Measurements from ENCODE around the gene OPN3. TPM values are rescaled to one million over a fixed set of nuclear protein-coding genes. Genes with fewer than 3 reads are reported as not detected.
A peak's percentile ranks its signal among the peaks of the same experiment; 100 is the strongest.
"Not testable (repeated sequence)": the region's sequence is repeated elsewhere in the genome, so short reads cannot be mapped to it uniquely, and the experiment has no call there.

Gene OPN3
- total RNA-seq, result 1 to 10 TPM; 5.8 to 7.7 TPM
- long read RNA-seq, partial matches to known transcripts, result 0 of 2 reads
- long read RNA-seq, other reads (novel, unspliced or antisense), result 2 of 2 reads

GRCh38 chr1:241640149-241640866 lies at the start of gene OPN3, which contains the start of gene CHML:
TSS of gene OPN3 (minus strand) at chr1:241640369. CDS start at chr1:241640254, 115 bp downstream.
TSS of gene CHML (minus strand) at chr1:241640369. CDS start at chr1:241635766, 4,603 bp downstream.
- DNase-seq (peak; percentile 95), ATAC-seq (peak; percentile 100)
- intact Hi-C loops (cut with DNase I), result no loop called here

GRCh38 chr1:241688940-241689368 lies 48.8 kb upstream of the OPN3 start:
- peak in 1 of 2 donors; percentile 78 for ATAC-seq
- intact Hi-C loops (cut with DNase I), result no loop called here
- no peak for DNase-seq

- intact Hi-C loops (cut with DNase I), result no loop called here
- ATAC-seq (no peak), DNase-seq (no peak)
Measured at GRCh38 chr1:241684108-241684507, 43.9 kb upstream of the OPN3 start.

- intact Hi-C loops (cut with DNase I), result no loop called here
- ATAC-seq, result no peak
- DNase-seq, result no peak
Measured at GRCh38 chr1:241682921-241683320, 42.8 kb upstream of the OPN3 start.

GRCh38 chr1:241681861-241682448 lies 41.8 kb upstream of the OPN3 start:
- ATAC-seq; DNase-seq; intact Hi-C loops (cut with DNase I): not testable (repeated sequence)

GRCh38 chr1:241679961-241680360 lies 39.8 kb upstream of the OPN3 start:
- intact Hi-C loops (cut with DNase I), result no loop called here
- DNase-seq (no peak), ATAC-seq (no peak)

GRCh38 chr1:241679404-241679803 lies 39.2 kb upstream of the OPN3 start:
- intact Hi-C loops (cut with DNase I), result no loop called here
- no peak for ATAC-seq
- no peak for DNase-seq

- ATAC-seq, result no peak
- DNase-seq, result no peak
- intact Hi-C loops (cut with DNase I), result no loop called here
Measured at GRCh38 chr1:241678536-241678935, 38.4 kb upstream of the OPN3 start.

GRCh38 chr1:241677201-241677600 lies 37.0 kb upstream of the OPN3 start:
- DNase-seq (no peak), ATAC-seq (no peak)
- intact Hi-C loops (cut with DNase I), result no loop called here

- no peak for DNase-seq
- intact Hi-C loops (cut with DNase I), result no loop called here
- ATAC-seq, result no peak
Measured at GRCh38 chr1:241675983-241676382, 35.8 kb upstream of the OPN3 start.

- intact Hi-C loops (cut with DNase I), result no loop called here
- DNase-seq (no peak), ATAC-seq (no peak)
Measured at GRCh38 chr1:241674805-241675384, 34.7 kb upstream of the OPN3 start.

- intact Hi-C loops (cut with DNase I), result no loop called here
- ATAC-seq, result no peak
- DNase-seq, result no peak
Measured at GRCh38 chr1:241672301-241672700, 32.1 kb upstream of the OPN3 start.

- intact Hi-C loops (cut with DNase I), result no loop called here
- DNase-seq (no peak), ATAC-seq (no peak)
Measured at GRCh38 chr1:241666419-241666818, 26.2 kb upstream of the OPN3 start.

GRCh38 chr1:241660424-241660972 lies 20.3 kb upstream of the OPN3 start:
- intact Hi-C loops (cut with DNase I), result no loop called here
- no peak for ATAC-seq
- no peak for DNase-seq

- intact Hi-C loops (cut with DNase I); DNase-seq; ATAC-seq: not testable (repeated sequence)
Measured at GRCh38 chr1:241659016-241659415, 18.8 kb upstream of the OPN3 start.

GRCh38 chr1:241658081-241658793 lies 18.1 kb upstream of the OPN3 start:
- no peak for DNase-seq
- intact Hi-C loops (cut with DNase I), result no loop called here
- ATAC-seq, result no peak

GRCh38 chr1:241654641-241655040 lies 14.5 kb upstream of the OPN3 start:
- ATAC-seq (no peak), DNase-seq (no peak)
- intact Hi-C loops (cut with DNase I), result no loop called here

GRCh38 chr1:241654019-241654418 lies 13.8 kb upstream of the OPN3 start:
- ATAC-seq (no peak), DNase-seq (no peak)
- intact Hi-C loops (cut with DNase I), result no loop called here

- intact Hi-C loops (cut with DNase I), result no loop called here
- ATAC-seq (no peak), DNase-seq (no peak)
Measured at GRCh38 chr1:241652012-241652411, 11.8 kb upstream of the OPN3 start, which contains the start of gene WDR64. TSS of gene WDR64 (plus strand) at chr1:241652281. CDS start at chr1:241652485, 204 bp downstream.

Data from left cardiac atrium (tissue), 4 donors.